ENCODE results near the gene HDAC5.
"Not testable (repeated sequence)": the region's sequence is repeated elsewhere in the genome, so short reads cannot be mapped to it uniquely, and the experiment has no call there.

HDAC5 gene

DNA sequence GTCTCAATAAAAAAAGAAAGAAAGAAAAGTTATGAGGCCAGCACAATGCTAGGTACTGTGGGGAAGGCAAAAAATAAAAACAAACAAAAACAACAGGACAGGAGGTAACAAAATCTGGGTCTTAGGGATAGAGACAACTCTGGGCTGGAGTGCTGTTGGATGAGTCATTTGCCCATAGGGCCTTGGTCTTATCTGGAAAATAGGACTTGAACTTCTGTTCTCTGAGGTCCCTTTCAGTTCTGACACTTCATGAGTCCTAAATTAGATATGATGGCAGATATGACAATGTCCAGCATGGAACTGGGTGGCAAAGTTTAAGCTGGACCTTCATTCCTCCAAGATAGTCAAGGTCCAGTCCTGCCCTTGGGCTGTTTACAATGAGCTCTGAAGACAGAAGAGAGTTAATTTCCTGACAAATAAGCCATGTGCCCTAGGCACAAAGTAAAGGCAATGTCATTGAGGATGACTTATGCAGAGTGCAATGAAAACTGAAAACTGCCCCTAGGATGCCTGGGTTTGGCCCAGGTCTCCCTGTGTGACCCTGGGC, 8.9 kb upstream of the HDAC5 start:
- no peak for DNase-seq

DNA sequence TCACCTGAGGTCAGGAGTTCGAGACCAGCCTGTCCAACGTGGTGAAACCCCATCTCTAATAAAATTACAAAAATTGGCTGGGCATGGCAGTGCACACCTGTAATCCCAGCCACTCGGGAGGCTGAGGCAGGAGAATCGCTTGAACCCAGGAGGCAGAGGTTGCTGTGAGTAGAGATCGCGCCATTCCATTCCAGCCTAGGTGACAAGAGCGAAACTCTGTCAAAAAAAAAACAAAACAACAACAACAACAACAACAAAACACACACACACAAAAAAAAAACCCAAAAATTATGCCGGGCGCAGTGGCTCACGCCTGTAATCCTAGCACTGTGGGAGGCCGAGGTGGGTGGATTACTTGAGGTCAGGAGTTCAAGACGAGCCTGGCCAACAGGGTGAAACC, 7.9 kb upstream of the HDAC5 start:
- not testable (repeated sequence) for DNase-seq

DNA sequence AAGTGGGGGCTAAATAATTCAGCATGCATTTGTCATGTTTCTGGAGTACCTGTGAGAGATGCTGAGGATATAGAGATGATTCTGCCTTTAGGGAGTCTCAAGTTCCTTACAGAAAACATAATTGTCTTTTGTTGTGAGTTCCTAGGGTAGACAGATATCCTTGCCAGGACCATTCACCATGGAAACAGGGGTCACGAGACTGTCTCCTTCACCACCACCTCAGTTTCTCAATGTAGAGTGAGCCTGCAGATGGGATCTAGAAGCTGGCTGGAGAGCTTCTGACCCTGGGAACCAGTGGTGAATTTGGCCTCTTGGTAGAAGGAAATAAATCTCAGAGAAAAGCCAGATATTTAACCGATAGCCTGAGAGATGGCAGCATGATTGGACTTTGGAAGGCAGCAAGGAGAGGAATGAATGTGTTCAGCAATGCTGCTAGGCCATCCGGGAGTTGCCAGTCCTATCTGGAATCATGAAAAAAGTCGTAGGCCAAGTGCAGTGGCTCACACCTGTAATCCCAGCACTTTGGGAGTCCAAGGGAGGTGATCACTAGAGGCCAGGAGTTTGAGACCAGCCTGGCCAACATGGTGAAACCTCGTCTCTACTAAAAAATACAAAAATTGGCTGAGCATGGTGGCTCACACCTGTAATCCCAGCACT, 7.4 kb upstream of the HDAC5 start:
- no peak for DNase-seq

GRCh38 chr17:44128383-44128782, 4.9 kb upstream of the HDAC5 start:
- no peak for DNase-seq

DNA sequence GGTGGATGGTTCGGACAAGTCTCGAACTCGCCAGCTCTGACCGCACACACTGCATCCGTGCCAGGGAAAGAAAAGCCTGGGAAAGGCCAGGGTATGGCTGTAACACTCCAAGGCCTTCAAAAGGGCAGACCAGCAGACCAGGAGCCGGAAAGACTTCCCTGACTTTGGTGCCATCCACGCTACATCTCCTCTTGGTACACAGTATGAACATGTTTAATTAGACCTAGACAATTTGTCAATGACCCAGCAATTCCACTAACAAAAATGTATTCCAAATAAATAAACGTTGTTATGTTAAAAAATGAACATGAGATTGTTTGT, 637 bp upstream of the HDAC5 start:
- no peak for DNase-seq

GRCh38 chr17:44122816-44123355, 555 bp downstream of the HDAC5 start:
- DNase-seq: peak; percentile 29

DNA sequence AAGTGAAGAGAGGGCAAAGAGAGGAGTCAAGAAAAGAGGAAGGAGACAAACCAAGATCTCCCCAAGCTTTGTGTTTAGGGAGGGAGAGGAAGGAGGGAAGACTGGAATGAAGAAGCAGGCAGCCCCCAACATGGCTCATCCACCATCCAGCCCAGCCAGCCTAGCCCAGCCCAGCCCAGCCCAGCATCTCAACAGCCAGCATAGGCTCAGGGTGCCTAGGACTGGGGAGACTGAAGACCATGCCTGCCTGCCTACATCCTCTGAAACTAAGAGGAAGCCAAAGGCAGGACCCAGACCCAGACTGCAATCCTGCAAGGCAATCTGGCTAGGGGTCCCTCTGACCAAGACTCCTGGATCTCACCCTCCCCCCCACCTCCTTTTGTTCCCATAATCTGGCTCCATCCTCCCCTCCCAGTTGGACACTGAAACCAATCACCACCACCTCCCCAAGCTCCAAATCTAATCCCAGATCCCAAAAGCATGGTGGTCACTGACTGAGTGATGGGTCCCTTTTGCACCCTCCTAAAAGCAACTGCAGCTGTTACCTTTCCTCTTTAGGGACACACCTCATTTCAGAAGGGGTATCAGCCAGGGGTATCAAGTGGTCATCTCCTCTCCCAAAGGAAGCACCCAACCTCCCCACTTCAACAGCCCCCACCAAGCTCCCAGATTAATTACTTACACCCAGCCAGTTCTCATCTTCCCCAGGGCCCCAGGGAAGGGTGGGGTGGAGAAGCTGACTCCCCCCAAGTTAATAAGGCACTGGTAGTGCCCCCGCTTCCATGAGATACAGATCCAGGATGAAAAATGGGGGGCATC, 1.2 kb downstream of the HDAC5 start:
- no peak for DNase-seq

GRCh38 chr17:44120851-44121605, 2.4 kb downstream of the HDAC5 start:
- no peak for DNase-seq

GRCh38 chr17:44120281-44120680, 3.2 kb downstream of the HDAC5 start:
- not testable (repeated sequence) for DNase-seq

DNA sequence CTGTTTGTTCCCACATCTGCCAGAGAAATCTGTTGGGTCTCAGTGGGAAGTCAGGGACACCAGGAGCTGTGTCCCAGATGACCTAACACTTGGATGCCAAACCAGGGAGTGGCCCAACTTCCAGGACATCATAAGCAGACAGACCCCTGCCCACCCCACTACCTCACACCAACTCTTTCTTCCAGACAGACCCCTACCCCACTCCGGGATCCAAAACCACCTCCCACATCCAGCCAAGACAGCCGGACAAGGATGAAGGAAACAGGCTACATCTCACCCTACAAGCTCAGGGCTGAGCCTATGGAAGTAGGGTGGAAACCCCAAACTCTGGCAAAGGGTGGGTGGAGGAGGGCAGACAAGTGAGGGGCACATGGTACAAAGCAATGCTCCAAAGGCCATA, 3.6 kb downstream of the HDAC5 start:
- no peak for DNase-seq

DNA sequence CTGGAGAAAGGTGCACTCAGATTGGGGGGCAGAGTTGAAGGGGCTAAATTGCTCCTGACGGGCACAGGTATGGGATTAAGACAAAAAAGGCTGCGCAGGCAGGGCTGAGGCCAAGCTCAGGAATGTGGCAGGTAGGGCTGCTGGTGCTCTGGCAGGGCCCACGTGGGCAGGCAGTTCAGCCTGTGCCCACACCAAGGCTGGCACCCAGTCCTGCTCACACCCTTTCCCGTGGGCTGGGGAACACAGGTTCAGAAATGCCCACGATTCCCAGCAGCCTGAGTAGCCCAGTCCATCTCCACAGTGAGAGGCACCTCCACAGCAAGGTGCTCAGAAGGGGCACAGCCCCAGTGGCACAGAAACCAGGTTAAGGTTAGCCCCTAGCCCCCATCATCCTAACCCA, 4.4 kb downstream of the HDAC5 start:
- DNase-seq: no peak

DNA sequence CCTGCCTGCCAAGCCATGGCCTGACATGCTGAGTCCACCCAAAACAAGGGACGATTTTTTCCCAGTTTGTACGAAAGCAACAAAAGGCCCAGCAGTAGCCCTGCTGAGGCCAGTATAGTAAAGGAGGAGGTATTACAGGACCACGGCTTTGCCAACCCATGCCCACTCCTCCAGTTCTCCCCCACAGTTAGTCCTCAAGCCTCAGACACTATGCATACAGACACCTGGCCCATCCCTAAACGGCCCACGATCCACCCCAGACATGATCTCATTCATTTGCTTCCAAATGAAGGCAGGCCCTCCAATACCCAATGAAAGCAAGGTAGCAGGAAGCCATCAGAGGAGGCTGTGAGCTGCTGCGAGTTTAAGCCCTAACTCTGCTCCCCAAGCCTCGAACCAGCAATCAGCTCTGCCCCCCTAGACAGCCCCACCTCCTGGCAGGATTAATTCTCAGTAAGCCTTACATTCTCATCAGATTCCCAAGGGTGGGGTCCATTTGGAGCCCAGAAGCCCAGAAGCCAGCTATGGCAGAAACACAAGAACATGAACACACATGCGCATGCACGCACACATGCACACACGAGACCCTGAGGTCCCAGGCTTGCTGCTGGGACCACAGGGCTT, 4.9 kb downstream of the HDAC5 start:
- DNase-seq: no peak

DNA sequence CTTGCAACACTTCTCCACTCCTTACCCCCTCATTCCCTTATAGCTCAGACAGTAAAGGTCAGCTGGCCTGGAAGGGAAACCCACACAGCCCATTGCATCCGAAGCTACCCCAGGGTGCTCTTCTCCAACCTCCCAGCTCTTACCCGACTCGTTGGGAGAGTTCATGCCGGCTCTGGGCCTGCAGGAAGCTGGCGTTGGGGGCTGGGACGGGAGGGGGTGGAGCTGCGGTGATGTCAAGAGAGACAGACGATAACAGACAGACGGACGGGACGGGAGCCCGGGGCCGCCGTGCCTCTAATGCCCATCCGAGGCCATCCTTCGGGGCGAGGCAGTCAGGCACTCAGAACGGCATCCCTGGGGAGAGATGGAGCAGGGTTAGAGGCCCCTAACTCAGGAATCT, 6.1 kb downstream of the HDAC5 start:
- DNase-seq: no peak

GRCh38 chr17:44115585-44116415, 7.6 kb downstream of the HDAC5 start:
- DNase-seq: peak; percentile 25

GRCh38 chr17:44113868-44114840, 9.3 kb downstream of the HDAC5 start:
- no peak for DNase-seq

GRCh38 chr17:44113382-44113781, 10.1 kb downstream of the HDAC5 start:
- no peak for DNase-seq

- DNase-seq: no peak
Measured at GRCh38 chr17:44112284-44113280, 10.9 kb downstream of the HDAC5 start.

DNA sequence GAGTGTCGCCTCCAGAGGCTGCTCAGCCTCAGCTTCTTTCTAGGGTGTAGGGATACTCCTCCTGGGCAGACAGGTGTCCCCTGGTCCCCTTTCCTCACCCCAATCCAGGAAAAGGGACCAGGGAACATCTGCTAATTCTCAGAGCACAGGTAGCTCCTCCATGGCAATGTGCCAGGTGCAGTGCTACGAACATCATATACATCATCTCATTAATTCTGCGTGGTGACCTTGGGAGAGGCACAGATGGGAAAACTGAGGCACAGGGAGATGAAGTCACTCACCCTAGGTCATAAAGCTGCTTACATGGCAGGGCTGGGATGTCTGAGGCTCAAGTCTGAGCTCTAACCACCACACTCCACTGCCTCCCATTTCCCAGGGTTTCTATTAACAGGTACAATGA, 11.7 kb downstream of the HDAC5 start:
- DNase-seq: no peak

Measured in stimulated activated CD4-positive, alpha-beta T cell treated with anti-CD3 and anti-CD28 coated beads, Interleukin-4, amount 100 ng/mL, for 1 hour (primary cell).